Esophagus (tissue), 2 donors: Measurements from ENCODE around the gene WBP1L. TPM values are rescaled to one million over a fixed set of nuclear protein-coding genes. Genes with fewer than 3 reads are reported as not detected.
"Not testable (repeated sequence)": the region's sequence is repeated elsewhere in the genome, so short reads cannot be mapped to it uniquely, and the experiment has no call there.

Experiments
- H3K27ac ChIP-seq, 2 donors: one replicate each; pipeline ENCODE4 v1.5.1; 2013; ENCODE audit warnings: low read depth in 2 of 2, mild to moderate bottlenecking in 2 of 2, inconsistent platforms in 1 of 2, low read length in 1 of 2, moderate library complexity in 1 of 2
- H3K27me3 ChIP-seq, 2 donors: one replicate each; pipeline ENCODE4 v1.6.1; 2013; ENCODE audit warnings: low read length in 2 of 2, control low read depth in 1 of 2, mild to moderate bottlenecking in 1 of 2; ENCODE audit not compliant: insufficient read depth in 2 of 2, control insufficient read depth in 1 of 2
- H3K36me3 ChIP-seq, 2 donors: one replicate each; pipeline ENCODE4 v1.6.1; 2013; ENCODE audit warnings: low read length in 1 of 2; ENCODE audit not compliant: control insufficient read depth in 2 of 2, insufficient read depth in 2 of 2
- H3K4me1 ChIP-seq, 2 donors: one replicate each; pipeline ENCODE4 v1.6.1; 2013; ENCODE audit warnings: low read length in 1 of 2; ENCODE audit not compliant: control insufficient read depth in 2 of 2, insufficient read depth in 2 of 2
- H3K4me3 ChIP-seq, 2 donors: one replicate each; pipeline ENCODE4 v1.5.1; 2013; ENCODE audit warnings: low read length in 2 of 2, mild to moderate bottlenecking in 2 of 2, low read depth in 1 of 2, moderate library complexity in 1 of 2
- H3K9me3 ChIP-seq, 2 donors: one replicate each; pipeline ENCODE4 v1.6.1; 2013; ENCODE audit warnings: mild to moderate bottlenecking in 2 of 2, low read depth in 1 of 2, low read length in 1 of 2, moderate library complexity in 1 of 2; ENCODE audit not compliant: control insufficient read depth in 2 of 2, insufficient read depth in 1 of 2
- WGBS, 2 donors: extraction: QIAGEN DNeasy Blood & Tissue Kit; methylation state at CpG; one replicate each; pipeline ENCODE4 v1.1.7; 2013; 5-methylcytosine and 5-hydroxymethylcytosine counted together
- polyA plus RNA-seq, 2 donors: library from polyadenylated mRNA; stranded (reverse); fragments of 200-250 nt; gene quantifications; one replicate each; pipeline ENCODE4 v1.2.3, GENCODE V29; 2013
- donor health status: healthy with polysubstance abuse.
- donor health status: Bipolar disorder and iron deficiency.

WBP1L gene
- polyA plus RNA-seq, 2 donors: 13.4 to 17.1 TPM

- WGBS, 2 donors: 78 to 84% methylated on average over 1 of the region's 1 CpG
- Histone ChIP-seq H3K4me1 (peaks cover 0 to 10% of the 10 kb centered on the region in 2 donors), H3K9me3 (no peaks in the 10 kb centered on the region), H3K36me3 (no peaks in the 10 kb centered on the region), H3K27ac (peak overlapping the region in 1 of 2 donors; percentile 72), H3K27me3 (no peaks in the 10 kb centered on the region), H3K4me3 (no peak overlapping the region)
Measured at GRCh38 chr10:102753718-102754117, 10.0 kb downstream of the WBP1L start.

DNA sequence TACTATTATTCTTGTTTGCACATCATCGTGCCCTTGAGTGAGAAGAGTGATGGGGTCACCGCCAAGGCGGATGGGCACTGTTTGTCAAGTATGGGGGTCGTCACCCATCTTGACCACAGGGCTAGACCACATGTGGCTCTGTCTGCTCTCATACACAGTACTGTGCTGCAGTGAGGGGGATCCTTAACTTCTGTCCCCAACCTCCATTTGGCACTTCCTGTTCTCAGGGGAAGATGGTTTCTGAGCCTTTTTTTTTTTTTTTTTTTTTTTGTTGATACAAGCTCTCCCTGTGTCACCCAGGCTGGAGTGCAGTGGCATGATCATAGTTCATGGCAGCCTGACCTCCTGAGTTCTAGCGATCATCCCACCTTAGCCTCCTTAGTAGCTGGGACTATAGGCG is 13.6 kb downstream of the WBP1L start:
- Histone ChIP-seq H3K9me3 (no peaks in the 10 kb centered on the region), H3K4me1 (peaks cover 0 to 7% of the 10 kb centered on the region in 2 donors), H3K4me3 (no peak overlapping the region), H3K36me3 (no peaks in the 10 kb centered on the region), H3K27me3 (no peaks in the 10 kb centered on the region), H3K27ac (peak overlapping the region in 1 of 2 donors; percentile 29)
- WGBS, 2 donors: 92 to 95% methylated on average over 6 of the region's 6 CpGs

- Histone ChIP-seq H3K27ac (no peak overlapping the region), H3K4me1 (peaks cover 0 to 3% of the 10 kb centered on the region in 2 donors), H3K9me3 (no peaks in the 10 kb centered on the region), H3K27me3 (no peaks in the 10 kb centered on the region), H3K4me3 (no peak overlapping the region), H3K36me3 (peaks cover 0 to 3% of the 10 kb centered on the region in 2 donors)
- WGBS, 2 donors: 79 to 80% methylated on average over 9 of the region's 9 CpGs
Measured at GRCh38 chr10:102758240-102758932, 14.6 kb downstream of the WBP1L start.

GRCh38 chr10:102758933-102759262 is 15.2 kb downstream of the WBP1L start:
- H3K27me3 ChIP-seq, H3K4me3 ChIP-seq, H3K27ac ChIP-seq, H3K36me3 ChIP-seq, H3K4me1 ChIP-seq, H3K9me3 ChIP-seq: not testable (repeated sequence)
- WGBS, 2 donors: 67 to 71% methylated on average over 5 to 7 of the region's 12 CpGs

DNA sequence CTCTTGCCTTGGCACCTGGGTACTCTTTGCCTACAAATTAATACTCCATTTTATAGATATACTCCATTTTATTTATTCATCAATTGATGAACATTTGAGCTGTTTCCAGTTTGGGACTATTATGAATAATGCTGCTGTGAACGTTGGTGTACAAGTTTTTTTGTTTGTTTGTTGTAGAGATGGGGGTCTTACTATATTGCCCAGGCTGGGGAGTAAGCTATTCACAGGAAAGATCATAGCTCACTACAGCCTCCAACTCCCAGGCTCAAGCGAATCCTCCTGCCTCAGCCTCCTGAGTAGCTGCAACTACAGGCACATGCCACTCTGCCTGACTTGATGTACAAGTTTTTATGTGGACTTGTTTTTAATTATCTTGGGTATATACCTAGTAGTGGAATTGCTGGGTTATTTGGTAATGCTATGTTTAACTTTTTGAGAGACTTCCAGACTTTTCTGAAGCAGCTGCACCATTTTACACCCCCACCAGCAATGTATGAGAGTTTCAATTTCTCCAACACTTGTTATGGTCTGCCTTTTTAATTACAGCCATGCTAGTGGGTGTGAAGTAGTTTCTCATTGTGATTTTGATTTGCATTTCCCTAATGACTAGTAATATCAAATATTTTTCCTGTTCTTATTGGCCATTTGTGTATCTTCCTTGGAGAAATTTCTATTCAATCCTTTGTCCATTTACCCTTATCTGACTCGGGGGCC is 15.9 kb downstream of the WBP1L start:
- peaks cover 0 to 7% of the 10 kb centered on the region in 2 donors for H3K4me1 ChIP-seq
- 88 to 94% methylated on average over 3 of the region's 3 CpGs for WGBS, 2 donors
- no peaks in the 10 kb centered on the region for H3K9me3 ChIP-seq
- H3K27ac ChIP-seq: no peak overlapping the region
- no peak overlapping the region for H3K4me3 ChIP-seq
- H3K27me3 ChIP-seq: no peaks in the 10 kb centered on the region
- H3K36me3 ChIP-seq: peaks cover 0 to 5% of the 10 kb centered on the region in 2 donors

DNA sequence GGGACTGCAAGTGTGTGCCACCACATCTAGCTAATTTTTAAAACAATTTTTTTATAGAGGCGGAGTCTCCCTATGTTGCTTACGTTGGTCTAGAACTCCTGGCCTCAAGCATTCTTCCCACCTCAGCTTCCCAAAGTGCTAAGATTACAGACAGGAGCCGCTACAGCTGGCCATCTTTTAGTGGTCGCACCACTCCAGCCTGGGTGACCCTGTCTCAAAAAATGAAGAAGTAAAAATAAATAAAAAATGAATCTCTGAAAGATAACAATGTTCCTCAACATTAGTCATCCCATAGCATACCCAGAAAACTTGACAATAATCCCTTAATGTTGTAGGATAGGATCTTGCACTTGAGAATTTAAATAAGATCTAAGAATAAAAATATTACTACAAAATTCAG is 18.2 kb downstream of the WBP1L start:
- Histone ChIP-seq H3K9me3 (no peaks in the 10 kb centered on the region), H3K4me1 (peaks cover 0 to 9% of the 10 kb centered on the region in 2 donors), H3K36me3 (peaks cover 0 to 5% of the 10 kb centered on the region in 2 donors), H3K27ac (no peak overlapping the region), H3K4me3 (no peak overlapping the region), H3K27me3 (no peaks in the 10 kb centered on the region)
- 95 to 96% methylated on average over 4 of the region's 4 CpGs for WGBS, 2 donors

DNA sequence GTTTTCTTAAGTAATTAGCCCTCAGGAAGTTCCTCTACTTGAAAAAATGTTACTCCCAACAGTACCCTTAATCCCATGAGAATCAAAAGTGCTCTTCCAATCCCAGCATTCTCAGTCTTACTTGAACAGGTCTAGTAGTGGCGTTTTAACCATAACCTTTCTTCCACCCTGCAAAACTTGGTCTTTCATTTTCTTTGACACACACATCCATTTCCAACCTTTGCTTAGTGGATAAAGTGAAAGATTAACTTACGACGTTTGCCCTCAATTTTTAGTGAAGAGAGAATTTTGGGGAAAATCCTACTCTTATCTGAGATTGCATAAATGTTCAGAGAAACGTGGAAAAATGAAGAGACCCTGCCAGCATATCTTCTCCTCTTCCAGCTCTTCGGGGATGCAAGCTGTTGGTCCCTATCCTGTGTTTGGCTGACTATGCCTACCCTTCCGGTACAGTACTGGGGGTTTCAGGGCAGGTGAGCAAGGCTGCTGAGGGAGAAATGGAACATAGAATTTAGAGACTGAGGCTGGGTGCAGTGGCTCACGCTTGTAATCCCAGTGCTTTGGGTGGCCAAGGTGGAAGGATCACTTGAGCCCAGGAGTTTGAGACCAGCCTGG is 18.8 kb downstream of the WBP1L start:
- no peaks in the 10 kb centered on the region for H3K27me3 ChIP-seq
- no peaks in the 10 kb centered on the region for H3K9me3 ChIP-seq
- H3K36me3 ChIP-seq: peaks cover 0 to 5% of the 10 kb centered on the region in 2 donors
- no peak overlapping the region for H3K4me3 ChIP-seq
- WGBS, 2 donors: 67 to 84% methylated on average over 7 of the region's 7 CpGs
- peaks cover 0 to 6% of the 10 kb centered on the region in 2 donors for H3K4me1 ChIP-seq
- H3K27ac ChIP-seq: peak overlapping the region in 1 of 2 donors; percentile 1

- H3K4me1 ChIP-seq: peaks cover 0 to 6% of the 10 kb centered on the region in 2 donors
- H3K27ac ChIP-seq: no peak overlapping the region
- no peak overlapping the region for H3K4me3 ChIP-seq
- H3K9me3 ChIP-seq: no peaks in the 10 kb centered on the region
- H3K36me3 ChIP-seq: peaks cover 0 to 5% of the 10 kb centered on the region in 2 donors
- WGBS, 2 donors: 87 to 92% methylated on average over 7 of the region's 7 CpGs
- H3K27me3 ChIP-seq: no peaks in the 10 kb centered on the region
Measured at GRCh38 chr10:102763037-102763607, 19.4 kb downstream of the WBP1L start.

DNA sequence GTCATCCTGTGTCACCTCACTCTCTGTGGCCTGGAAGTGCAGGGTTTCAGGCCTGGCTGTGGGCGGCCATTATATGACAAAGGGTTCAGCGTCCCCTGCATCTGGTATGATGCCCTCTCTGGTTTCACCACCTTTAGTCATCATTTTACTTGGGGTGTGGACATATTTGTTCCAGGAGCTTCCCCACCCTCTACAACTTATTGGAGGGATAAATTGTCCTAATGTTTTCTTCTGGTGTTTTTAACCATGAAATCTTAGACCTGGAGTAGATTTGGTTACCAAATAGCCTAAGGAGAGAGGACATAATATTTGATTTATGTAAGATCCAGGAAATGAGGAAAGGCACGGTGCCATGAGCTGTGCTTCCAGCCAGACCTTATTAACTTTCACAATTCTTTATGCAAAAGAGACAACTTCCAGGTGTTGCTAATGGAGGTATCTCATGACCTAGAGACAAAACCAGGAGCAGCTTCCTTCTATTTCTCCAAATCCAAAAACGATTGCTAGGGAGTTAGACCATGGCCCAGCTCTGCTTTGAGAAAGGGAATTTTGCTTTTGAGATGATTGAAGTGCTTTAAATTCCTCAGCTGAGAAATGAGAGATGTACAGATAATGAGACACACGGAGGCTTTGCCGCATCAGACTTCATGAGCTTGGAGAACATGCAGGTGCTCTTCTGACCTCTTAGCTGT is 20.9 kb downstream of the WBP1L start:
- Histone ChIP-seq H3K9me3 (no peaks in the 10 kb centered on the region), H3K4me1 (peaks cover 0 to 6% of the 10 kb centered on the region in 2 donors), H3K4me3 (no peak overlapping the region), H3K36me3 (peaks cover 0 to 5% of the 10 kb centered on the region in 2 donors), H3K27ac (peak overlapping the region in 1 of 2 donors; percentile 33), H3K27me3 (no peaks in the 10 kb centered on the region)
- WGBS, 2 donors: 56 to 58% methylated on average over 6 of the region's 6 CpGs
